HS-27A (cell line): Measurements from ENCODE around the gene POMGNT1.

Experiments
- DNase-seq: peaks from one replicate; pipeline ENCODE4 v3.0.0-alpha.2; 2012; ENCODE audit warnings: low read depth, missing footprints

Gene POMGNT1

DNA sequence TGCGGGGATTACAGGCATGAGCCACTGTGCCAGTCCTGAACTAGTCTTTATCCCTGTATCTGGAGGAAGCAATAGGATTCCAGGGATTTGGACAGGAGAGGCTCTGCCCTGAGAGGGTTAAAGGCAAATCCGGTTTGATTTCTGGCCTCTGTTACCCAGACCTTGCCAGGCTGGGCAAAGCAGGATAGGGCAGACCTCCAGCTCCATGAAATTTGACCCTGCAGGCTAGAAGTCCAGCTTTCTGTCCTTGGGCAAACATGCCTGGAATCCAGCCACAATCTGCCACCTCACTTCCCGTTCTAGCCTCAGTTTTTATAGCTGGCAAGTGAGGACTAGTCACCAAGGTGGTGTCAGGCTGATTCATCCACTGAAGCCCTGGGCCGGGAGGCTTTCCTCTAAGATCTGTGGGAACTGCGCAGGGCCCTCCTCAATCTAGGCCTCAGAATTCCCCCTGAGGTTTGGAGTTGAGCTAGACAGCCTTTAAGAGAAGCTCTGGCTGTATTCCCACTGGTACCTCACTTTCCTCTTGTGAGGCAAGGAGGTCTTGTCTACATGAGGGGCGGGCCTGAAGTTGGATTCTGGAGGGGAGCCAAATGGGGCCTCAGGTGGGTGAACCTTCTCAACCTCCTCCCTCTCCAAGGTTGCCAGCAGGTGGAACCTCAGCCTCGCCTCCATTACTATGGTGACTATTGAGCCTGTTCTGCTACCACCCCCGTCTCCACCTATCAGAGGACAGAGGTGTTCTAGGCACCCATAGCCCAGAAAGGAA lies 15.0 kb downstream of the POMGNT1 start:
- DNase-seq = peak; percentile 99

GRCh38 chr1:46181343-46182260 lies 16.6 kb downstream of the POMGNT1 start:
- no peak for DNase-seq

DNA sequence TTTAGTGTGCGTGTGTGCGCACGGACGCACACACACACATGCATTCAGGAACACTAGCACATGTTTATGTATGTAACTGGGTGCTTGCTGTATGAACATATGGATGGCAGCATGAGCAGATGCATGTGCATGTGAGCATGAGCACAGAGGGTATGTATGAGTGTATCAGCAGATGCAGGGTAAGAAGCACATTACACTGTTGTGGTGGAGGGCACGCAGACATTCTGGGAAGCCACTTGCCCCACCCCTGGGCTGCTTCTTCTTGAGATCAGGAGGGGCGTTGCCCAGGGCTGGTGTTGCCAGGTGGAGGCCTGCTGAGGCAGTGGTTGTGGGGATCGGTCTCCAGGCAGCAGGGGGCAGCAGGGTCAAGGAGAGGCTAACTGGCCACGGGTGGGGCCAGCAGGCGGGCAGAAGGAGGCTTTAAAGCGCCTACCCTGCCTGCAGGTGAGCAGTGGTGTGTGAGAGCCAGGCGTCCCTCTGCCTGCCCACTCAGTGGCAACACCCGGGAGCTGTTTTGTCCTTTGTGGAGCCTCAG lies 18.1 kb downstream of the POMGNT1 start:
- no peak for DNase-seq

DNA sequence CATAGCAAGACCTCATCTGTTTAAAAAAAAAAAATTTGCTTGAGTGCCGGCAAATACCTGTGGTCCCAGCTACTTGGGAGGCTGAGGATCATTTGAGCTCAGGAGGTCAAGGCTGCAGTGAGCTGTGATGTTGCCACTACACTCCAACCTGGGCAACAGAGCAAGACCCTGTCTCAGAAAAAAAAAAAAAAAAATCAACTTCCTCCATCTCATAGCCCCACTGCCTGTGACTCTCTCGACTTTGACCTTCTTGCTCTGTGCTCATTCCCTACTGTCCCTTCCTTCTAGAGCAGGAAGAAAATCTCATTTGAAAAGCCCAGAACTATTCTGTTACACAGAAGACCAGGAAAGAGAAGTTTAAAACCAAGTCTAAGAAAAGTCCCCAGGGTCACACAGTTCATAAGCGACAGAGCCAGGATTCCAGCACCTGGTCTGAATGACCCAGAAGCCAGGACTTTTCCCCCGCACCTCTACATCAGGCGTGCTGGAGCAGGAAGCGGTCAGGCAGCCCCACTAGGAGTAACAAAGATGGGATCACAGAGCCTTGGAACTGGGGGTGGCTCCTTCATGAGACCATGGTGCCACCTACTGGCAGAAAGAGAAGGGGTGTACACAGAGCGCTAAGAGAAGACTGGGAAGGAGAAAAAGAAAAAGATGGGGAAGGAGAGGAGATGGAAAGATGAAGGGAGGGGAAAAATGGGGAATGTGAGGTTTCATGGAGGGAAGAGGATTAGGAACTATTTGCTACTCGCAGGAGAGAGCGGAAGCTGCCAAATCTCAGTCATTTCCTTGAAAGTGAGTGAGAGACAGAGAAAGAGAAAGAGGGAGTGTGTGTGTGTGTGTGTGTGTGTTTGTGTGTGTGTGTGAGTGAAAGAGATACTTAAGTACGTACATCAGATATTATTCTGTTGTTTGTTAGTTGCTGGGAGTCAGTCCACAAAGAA lies 18.8 kb downstream of the POMGNT1 start:
- peak; percentile 77 for DNase-seq

- DNase-seq = no peak
Observed at GRCh38 chr1:46176211-46176865, 21.9 kb downstream of the POMGNT1 start, which contains the start of gene P3R3URF. Gene P3R3URF, minus strand, starts transcription at chr1:46176488. Its CDS starts 17 bp downstream, at chr1:46176471.

DNA sequence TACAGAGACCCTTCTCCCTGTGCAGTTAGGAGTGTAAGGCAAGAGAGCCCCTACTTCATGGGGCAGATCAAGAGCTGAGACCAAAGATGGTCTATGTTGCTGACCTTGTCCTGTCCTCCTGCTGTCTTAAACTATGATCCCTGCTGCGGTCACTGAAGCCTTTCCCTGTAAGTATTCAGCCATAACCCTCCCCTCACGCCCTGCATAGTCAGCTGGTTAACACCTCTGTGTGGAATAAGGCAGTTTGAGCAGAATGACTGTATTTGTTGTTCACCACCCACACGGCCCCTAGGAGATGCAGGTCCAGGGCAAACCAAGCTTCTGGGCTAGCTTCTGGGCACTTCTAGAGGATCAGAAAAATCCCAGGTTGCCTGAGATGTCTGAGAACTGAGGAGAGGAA lies 23.0 kb downstream of the POMGNT1 start:
- no peak for DNase-seq

GRCh38 chr1:46174448-46175231 lies 23.6 kb downstream of the POMGNT1 start, which contains the start of gene TSPAN1:
Gene TSPAN1, plus strand, starts transcription at chr1:46175087. Its CDS starts 6,021 bp downstream, at chr1:46181108.
- DNase-seq = no peak

GRCh38 chr1:46173361-46173856 lies 24.8 kb downstream of the POMGNT1 start:
- DNase-seq = no peak

GRCh38 chr1:46172321-46172720 lies 25.9 kb downstream of the POMGNT1 start:
- no peak for DNase-seq

DNA sequence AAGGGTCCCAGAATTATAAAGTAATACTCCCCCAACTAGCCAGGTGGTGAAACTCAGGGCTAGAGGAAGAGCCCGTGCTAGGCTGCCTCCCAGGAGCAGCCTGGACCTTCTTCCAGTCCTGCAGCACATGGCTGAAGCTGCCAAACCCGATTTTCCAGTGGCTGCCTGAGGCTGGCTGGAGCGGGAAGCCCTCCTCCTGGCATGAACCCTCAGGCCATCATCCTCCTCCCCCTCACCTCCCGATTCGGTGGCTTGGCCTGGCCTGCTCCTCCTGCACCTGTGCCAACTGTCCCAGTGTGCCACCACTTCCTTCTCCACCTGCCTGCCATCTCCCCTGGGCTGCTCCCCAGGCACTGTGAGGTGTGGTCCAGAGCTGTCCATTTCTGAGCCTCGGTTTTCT lies 26.4 kb downstream of the POMGNT1 start:
- no peak for DNase-seq

DNA sequence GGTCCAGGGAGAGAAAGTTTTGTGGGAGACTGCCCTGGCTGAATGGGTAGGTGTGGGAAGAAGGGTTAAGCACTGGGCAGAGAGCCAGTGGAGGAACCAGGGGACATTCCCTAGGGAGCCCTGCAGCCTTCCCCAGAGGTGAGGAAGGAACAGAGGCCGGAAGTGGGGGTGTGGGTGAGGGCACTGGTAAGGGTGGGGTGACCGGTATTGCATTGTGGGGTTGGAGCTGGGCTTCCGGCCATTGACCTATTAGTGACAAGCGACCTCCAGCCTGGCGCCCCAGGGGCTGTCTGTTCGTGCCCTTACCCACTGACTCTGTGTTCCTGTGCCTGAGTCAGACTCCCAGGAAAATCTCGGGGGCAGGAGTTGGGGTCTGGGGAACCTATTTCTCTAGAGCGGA lies 26.9 kb downstream of the POMGNT1 start:
- DNase-seq = no peak

- no peak for DNase-seq
Observed at GRCh38 chr1:46169811-46170454, 28.3 kb downstream of the POMGNT1 start.

- no peak for DNase-seq
Observed at GRCh38 chr1:46168477-46168876, 29.8 kb downstream of the POMGNT1 start.

DNA sequence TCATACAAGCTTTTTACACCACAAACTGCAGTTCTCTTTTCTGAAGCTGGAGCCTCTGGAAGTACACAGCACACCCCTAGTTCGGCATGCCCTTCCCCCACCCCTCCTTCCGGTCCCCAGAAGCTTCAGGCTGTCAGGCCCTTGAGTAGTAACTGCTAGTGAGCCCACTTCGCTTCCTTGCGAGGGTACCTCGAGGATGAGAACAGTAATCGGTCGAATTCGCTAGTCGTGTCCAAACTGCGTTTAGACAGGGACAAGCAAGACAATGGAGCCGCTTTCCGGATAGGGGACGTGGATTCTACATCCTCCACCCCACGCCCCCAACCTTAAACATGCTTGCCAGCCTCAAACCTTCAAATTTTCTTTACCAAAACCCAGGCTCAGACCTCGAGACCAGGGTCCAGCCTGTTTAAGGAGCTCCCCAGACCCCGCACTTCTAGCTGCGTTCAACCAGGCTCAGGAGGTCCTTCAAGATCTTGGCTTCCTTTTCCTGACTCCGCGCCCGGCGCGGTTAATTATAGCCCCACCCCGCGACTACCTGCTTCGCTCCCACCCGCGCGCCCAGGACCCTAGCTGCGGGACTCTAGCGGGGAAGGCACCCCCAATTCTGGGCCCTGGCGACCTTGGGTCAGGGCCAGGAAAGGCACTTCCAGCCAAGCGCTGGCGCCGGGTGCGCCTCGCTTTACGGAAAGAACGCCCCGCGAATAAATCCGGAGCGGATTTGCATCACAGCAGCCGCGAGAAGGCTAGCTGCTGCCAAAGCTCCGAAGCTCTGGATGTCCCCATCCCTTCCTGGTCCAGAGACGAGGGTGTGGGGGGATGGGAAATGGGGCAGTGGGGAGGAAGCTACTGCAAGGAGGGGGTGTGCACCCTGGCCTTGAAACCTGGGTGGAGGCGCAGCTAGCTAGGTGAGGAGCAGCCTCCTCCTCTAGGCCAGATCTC lies 31.4 kb downstream of the POMGNT1 start:
- no peak for DNase-seq

DNA sequence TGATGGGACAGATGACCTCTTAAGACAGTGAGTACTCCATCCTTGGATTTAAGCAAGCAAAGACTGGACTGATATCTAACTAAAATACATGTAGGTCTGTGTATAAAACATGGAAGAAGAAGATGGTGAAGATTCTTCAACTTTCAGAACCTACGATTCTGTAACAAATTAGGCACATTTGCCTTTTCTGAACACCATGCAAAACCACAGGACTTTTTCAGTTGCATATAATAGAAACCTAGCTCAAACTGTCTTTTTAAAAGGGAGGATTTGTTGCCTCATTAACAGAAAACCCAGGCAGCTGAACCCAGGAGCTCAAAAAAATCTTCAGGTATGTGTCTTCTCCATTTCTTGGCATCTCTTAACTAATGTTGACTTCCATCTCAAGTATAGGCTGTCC lies 38.0 kb downstream of the POMGNT1 start:
- DNase-seq = no peak

GRCh38 chr1:46159516-46159915 lies 38.7 kb downstream of the POMGNT1 start:
- DNase-seq = no peak

DNA sequence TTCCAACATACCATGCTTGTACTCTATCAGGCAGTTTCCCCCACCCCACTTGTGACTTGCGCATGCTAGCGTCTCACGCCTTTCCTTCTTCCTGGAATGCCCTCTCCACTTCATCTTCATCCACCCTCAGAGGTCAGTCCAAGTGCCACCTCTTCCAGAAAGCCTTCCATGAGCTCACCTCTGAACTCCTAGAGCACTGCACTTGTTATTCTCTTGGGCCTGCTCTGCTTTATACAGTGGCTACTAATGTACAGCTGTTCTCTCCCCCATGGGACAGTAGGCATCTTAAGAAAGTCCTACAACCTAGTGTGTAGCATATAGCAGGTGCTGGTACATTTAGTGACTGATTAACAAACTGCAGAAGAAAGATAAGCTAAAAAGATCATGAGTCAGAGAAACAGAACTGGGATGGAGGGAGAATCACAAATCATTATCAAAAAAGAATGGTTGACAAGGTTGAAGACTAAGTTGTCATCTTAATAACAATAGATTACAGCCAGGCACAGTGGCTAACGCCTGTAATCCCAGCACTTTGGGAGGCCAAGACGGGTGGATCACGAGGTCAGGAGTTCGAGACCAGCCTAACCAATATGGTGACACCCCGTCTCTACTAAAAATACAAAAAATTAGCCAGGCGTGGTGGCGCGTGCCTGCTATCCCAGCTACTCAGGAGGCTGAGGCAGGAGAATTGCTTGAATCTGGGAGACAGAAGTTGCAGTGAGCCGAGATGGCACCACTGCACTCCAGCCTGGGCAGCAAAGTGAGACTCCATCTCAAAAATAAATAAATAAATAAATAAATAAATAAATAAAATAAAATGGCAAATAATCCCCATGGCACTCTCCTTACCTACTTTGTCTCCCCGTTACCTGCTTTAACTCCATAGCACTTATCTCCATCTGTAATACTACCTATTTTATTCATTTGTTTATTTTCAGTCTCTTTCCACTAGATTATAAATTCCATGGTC lies 39.6 kb downstream of the POMGNT1 start:
- DNase-seq = no peak
